NB4 (cell line): ENCODE measurements around the gene LSG1.

ENCODE experiments used
- POLR2A ChIP-seq: IDR thresholded peaks from 2 replicates; pipeline ENCODE4 v1.6.1; 2011; ENCODE audit warnings: mild to moderate bottlenecking; ENCODE audit not compliant: insufficient read length; ENCODE audit errors: extremely low read depth
- TF ChIP-seq, protein P1 (sequence below): IDR thresholded peaks from one replicate; pipeline ENCODE4 v1.5.1; 2012; ENCODE audit warnings: low read depth, low read length
- TF ChIP-seq, protein P2 (sequence below): IDR thresholded peaks from 2 replicates; pipeline ENCODE4 v1.6.1; 2011; ENCODE audit warnings: low read depth, low read length

DNA sequence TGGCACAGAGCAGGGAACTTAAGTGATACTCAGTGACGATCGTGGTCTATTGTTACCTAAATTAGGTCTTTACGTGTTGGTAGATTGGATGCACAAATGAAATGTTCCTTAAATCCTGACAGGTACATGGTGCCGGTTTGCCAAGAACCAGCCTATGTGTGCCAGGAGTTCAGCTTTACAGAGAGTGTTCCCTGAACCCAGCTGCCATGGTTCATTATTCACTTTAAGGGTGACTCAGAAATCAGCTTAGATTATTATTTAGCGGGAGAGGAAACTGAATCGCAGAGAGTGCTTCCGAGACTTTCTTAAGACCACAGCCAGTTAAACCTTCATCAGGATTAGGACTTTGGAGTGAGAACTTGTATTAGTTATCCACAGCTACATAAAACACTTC, 35.2 kb upstream of the LSG1 start:
- TF ChIP-seq, protein P1, sequence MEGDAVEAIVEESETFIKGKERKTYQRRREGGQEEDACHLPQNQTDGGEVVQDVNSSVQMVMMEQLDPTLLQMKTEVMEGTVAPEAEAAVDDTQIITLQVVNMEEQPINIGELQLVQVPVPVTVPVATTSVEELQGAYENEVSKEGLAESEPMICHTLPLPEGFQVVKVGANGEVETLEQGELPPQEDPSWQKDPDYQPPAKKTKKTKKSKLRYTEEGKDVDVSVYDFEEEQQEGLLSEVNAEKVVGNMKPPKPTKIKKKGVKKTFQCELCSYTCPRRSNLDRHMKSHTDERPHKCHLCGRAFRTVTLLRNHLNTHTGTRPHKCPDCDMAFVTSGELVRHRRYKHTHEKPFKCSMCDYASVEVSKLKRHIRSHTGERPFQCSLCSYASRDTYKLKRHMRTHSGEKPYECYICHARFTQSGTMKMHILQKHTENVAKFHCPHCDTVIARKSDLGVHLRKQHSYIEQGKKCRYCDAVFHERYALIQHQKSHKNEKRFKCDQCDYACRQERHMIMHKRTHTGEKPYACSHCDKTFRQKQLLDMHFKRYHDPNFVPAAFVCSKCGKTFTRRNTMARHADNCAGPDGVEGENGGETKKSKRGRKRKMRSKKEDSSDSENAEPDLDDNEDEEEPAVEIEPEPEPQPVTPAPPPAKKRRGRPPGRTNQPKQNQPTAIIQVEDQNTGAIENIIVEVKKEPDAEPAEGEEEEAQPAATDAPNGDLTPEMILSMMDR: no peak
- no peak for TF ChIP-seq POLR2A
- TF ChIP-seq, protein P2, sequence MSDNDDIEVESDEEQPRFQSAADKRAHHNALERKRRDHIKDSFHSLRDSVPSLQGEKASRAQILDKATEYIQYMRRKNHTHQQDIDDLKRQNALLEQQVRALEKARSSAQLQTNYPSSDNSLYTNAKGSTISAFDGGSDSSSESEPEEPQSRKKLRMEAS: no peak
